ENCODE results near the gene ADCY7.

Gene ADCY7

GRCh38 chr16:50303605-50304466 lies 37.5 kb downstream of the ADCY7 start:
- TF ChIP-seq CTCF (IDR thresholded peaks at IDR 0.05; ENCODE audit: insufficient read depth, low read length) (no peak), REST (IDR thresholded peaks at IDR 0.05; ENCODE audit: insufficient replicate concordance, low read depth) (no peak), SPI1 (IDR thresholded peaks at IDR 0.05; ENCODE audit: borderline replicate concordance, low read depth) (no peak), POLR2AphosphoS5 (IDR thresholded peaks at IDR 0.05; ENCODE audit: low read depth) (no peak), GABPA (IDR thresholded peaks at IDR 0.05; ENCODE audit: low read depth) (no peak)
- peak in 1 of 2 experiments; percentile 51 for DNase-seq (ENCODE audit: low read depth in 1 of 2, low spot score in 1 of 2)
- Histone ChIP-seq H3K27me3 (ENCODE audit: insufficient read depth, poor library complexity, severe bottlenecking) (no peaks in the 10 kb centered on the region), H3K27ac (replicated peaks) (no peak overlapping the region; the same call in 1 of the 2 replicates), H3K4me3 (replicated peaks; ENCODE audit: insufficient read depth, low read length) (no peak overlapping the region)

- H3K4me3 ChIP-seq (replicated peaks; ENCODE audit: insufficient read depth, low read length) = no peak overlapping the region
- TF ChIP-seq CTCF (IDR thresholded peaks at IDR 0.05; ENCODE audit: insufficient read depth, low read length) = no peak
- TF ChIP-seq GABPA (IDR thresholded peaks at IDR 0.05; ENCODE audit: low read depth) = no peak
- TF ChIP-seq REST (IDR thresholded peaks at IDR 0.05; ENCODE audit: insufficient replicate concordance, low read depth) = no peak
- no peak overlapping the region for H3K27ac ChIP-seq (replicated peaks)
- DNase-seq (ENCODE audit: low read depth in 1 of 2, low spot score in 1 of 2) = no peak
- no peaks in the 10 kb centered on the region for H3K27me3 ChIP-seq (ENCODE audit: insufficient read depth, poor library complexity, severe bottlenecking)
These were observed 38.4 kb downstream of the ADCY7 start for GRCh38 chr16:50304467-50305440.

- H3K27me3 ChIP-seq (ENCODE audit: insufficient read depth, poor library complexity, severe bottlenecking) = no peaks in the 10 kb centered on the region
- no peak overlapping the region for H3K4me3 ChIP-seq (replicated peaks; ENCODE audit: insufficient read depth, low read length)
- TF ChIP-seq SPI1 (IDR thresholded peaks at IDR 0.05; ENCODE audit: borderline replicate concordance, low read depth) = no peak
- TF ChIP-seq POLR2AphosphoS5 (IDR thresholded peaks at IDR 0.05; ENCODE audit: low read depth) = no peak
- TF ChIP-seq GABPA (IDR thresholded peaks at IDR 0.05; ENCODE audit: low read depth) = no peak
- TF ChIP-seq CTCF (IDR thresholded peaks at IDR 0.05; ENCODE audit: insufficient read depth, low read length) = no peak
- no peak for TF ChIP-seq REST (IDR thresholded peaks at IDR 0.05; ENCODE audit: insufficient replicate concordance, low read depth)
- H3K27ac ChIP-seq (replicated peaks) = no peak overlapping the region
- no peak for DNase-seq (ENCODE audit: low read depth in 1 of 2, low spot score in 1 of 2)
These were observed 39.2 kb downstream of the ADCY7 start for GRCh38 chr16:50305441-50306061.
